HEK293 (cell line): ENCODE measurements around the gene RRBP1.

Source experiments
- EGR2 ChIP-seq: fragments of 450-650 bp; formaldehyde crosslinking; IDR thresholded peaks from 2 replicates; pipeline ENCODE4 v1.5.1; 2016; ENCODE audit warnings: low read depth, missing biosample characterization, missing genetic modification characterization
- SP7 ChIP-seq: fragments of 450-650 bp; formaldehyde crosslinking; IDR thresholded peaks from 2 replicates; pipeline ENCODE4 v1.5.1; 2016; ENCODE audit warnings: missing biosample characterization, missing genetic modification characterization
- ZNF121 ChIP-seq: fragments of 450-650 bp; formaldehyde crosslinking; IDR thresholded peaks from 2 replicates; pipeline ENCODE4 v1.5.1; 2016; ENCODE audit warnings: missing biosample characterization, missing genetic modification characterization
- ZNF416 ChIP-seq: fragments of 450-650 bp; formaldehyde crosslinking; IDR thresholded peaks from 2 replicates; pipeline ENCODE4 v1.5.1; 2016; ENCODE audit warnings: missing biosample characterization, missing genetic modification characterization
- TF ChIP-seq, protein P1 (sequence below): fragments of 450-650 bp; formaldehyde crosslinking; IDR thresholded peaks from 2 replicates; pipeline ENCODE4 v1.5.1; 2016; ENCODE audit warnings: missing biosample characterization, missing genetic modification characterization
- TF ChIP-seq, protein P2 (sequence below): fragments of 450-650 bp; formaldehyde crosslinking; IDR thresholded peaks from 2 replicates; pipeline ENCODE4 v1.5.1; 2016; ENCODE audit warnings: missing biosample characterization, missing genetic modification characterization
- TF ChIP-seq, protein P3 (sequence below): fragments of 450-650 bp; formaldehyde crosslinking; IDR thresholded peaks from 2 replicates; pipeline ENCODE4 v1.5.1; 2016; ENCODE audit warnings: missing biosample characterization, missing genetic modification characterization

DNA sequence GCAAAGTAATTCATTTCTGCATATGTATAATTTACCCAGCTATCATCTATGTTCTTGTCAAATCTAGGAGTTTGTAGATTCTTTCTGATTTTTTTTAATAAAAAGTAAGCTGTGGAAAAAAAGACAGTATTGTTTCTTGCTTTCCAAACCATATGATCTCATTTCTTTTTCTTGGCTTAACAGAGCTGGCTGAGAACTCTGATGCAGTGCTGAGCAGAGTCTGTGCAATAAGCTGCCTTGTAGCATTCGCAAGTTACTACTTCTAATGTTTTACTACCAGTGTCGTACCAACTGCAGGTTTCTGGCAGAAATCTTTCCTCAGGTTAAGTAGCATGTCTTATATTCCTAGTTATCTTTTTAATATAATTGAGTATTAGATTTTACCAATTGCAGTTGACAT, 15.6 kb downstream of the RRBP1 start:
- TF ChIP-seq SP7 (tag by site-specific recombination) (no peak), ZNF416 (tag by site-specific recombination) (no peak), ZNF121 (tag by site-specific recombination) (no peak), EGR2 (tag by site-specific recombination) (no peak)
- TF ChIP-seq, protein P1, sequence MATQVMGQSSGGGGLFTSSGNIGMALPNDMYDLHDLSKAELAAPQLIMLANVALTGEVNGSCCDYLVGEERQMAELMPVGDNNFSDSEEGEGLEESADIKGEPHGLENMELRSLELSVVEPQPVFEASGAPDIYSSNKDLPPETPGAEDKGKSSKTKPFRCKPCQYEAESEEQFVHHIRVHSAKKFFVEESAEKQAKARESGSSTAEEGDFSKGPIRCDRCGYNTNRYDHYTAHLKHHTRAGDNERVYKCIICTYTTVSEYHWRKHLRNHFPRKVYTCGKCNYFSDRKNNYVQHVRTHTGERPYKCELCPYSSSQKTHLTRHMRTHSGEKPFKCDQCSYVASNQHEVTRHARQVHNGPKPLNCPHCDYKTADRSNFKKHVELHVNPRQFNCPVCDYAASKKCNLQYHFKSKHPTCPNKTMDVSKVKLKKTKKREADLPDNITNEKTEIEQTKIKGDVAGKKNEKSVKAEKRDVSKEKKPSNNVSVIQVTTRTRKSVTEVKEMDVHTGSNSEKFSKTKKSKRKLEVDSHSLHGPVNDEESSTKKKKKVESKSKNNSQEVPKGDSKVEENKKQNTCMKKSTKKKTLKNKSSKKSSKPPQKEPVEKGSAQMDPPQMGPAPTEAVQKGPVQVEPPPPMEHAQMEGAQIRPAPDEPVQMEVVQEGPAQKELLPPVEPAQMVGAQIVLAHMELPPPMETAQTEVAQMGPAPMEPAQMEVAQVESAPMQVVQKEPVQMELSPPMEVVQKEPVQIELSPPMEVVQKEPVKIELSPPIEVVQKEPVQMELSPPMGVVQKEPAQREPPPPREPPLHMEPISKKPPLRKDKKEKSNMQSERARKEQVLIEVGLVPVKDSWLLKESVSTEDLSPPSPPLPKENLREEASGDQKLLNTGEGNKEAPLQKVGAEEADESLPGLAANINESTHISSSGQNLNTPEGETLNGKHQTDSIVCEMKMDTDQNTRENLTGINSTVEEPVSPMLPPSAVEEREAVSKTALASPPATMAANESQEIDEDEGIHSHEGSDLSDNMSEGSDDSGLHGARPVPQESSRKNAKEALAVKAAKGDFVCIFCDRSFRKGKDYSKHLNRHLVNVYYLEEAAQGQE = no peak
- TF ChIP-seq, protein P2, sequence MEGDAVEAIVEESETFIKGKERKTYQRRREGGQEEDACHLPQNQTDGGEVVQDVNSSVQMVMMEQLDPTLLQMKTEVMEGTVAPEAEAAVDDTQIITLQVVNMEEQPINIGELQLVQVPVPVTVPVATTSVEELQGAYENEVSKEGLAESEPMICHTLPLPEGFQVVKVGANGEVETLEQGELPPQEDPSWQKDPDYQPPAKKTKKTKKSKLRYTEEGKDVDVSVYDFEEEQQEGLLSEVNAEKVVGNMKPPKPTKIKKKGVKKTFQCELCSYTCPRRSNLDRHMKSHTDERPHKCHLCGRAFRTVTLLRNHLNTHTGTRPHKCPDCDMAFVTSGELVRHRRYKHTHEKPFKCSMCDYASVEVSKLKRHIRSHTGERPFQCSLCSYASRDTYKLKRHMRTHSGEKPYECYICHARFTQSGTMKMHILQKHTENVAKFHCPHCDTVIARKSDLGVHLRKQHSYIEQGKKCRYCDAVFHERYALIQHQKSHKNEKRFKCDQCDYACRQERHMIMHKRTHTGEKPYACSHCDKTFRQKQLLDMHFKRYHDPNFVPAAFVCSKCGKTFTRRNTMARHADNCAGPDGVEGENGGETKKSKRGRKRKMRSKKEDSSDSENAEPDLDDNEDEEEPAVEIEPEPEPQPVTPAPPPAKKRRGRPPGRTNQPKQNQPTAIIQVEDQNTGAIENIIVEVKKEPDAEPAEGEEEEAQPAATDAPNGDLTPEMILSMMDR = no peak
- TF ChIP-seq, protein P3, sequence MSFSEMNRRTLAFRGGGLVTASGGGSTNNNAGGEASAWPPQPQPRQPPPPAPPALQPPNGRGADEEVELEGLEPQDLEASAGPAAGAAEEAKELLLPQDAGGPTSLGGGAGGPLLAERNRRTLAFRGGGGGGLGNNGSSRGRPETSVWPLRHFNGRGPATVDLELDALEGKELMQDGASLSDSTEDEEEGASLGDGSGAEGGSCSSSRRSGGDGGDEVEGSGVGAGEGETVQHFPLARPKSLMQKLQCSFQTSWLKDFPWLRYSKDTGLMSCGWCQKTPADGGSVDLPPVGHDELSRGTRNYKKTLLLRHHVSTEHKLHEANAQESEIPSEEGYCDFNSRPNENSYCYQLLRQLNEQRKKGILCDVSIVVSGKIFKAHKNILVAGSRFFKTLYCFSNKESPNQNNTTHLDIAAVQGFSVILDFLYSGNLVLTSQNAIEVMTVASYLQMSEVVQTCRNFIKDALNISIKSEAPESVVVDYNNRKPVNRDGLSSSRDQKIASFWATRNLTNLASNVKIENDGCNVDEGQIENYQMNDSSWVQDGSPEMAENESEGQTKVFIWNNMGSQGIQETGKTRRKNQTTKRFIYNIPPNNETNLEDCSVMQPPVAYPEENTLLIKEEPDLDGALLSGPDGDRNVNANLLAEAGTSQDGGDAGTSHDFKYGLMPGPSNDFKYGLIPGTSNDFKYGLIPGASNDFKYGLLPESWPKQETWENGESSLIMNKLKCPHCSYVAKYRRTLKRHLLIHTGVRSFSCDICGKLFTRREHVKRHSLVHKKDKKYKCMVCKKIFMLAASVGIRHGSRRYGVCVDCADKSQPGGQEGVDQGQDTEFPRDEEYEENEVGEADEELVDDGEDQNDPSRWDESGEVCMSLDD (tag by site-specific recombination) = no peak
